Sigmoid colon (tissue), 3 donors: ENCODE measurements around the gene C4orf54.

Source experiments
- POLR2A ChIP-seq, 2 donors: fragments of 450-650 bp; IDR thresholded peaks; one replicate each; pipeline ENCODE4 v1.6.1; 2016; ENCODE audit warnings: antibody characterized with exemption in 2 of 2, mild to moderate bottlenecking in 2 of 2, moderate library complexity in 2 of 2
- TF ChIP-seq, protein P1 (sequence below), 4 experiments: fragments of 450-650 bp in 3 of 4; fragments of 200-600 bp in 1 of 4; IDR thresholded peaks; one replicate each; pipeline ENCODE4 v1.5.1; 2016 to 2019; ENCODE audit warnings: antibody characterized with exemption in 4 of 4, mild to moderate bottlenecking in 3 of 4, moderate library complexity in 2 of 4

DNA sequence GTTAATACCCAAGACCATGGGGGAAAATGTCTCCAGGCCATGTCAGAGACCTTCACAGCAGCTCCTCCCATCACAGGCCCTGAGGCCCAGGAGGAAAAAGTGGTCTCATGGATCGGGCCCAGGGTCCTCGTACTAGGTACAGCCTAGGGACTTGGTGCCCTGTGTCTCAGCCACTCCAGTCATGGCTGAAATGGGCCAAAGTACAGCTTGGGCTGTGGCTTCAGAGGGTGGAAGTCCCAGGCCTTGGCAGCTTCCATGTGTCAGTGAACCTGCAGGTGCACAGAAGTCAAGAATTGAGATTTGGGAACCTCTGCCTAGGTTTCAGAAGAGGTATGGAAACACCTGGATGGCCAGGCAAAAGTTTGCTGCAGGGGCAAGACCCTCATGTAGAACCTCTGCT lies 27.6 kb upstream of the C4orf54 start:
- TF ChIP-seq, protein P1, sequence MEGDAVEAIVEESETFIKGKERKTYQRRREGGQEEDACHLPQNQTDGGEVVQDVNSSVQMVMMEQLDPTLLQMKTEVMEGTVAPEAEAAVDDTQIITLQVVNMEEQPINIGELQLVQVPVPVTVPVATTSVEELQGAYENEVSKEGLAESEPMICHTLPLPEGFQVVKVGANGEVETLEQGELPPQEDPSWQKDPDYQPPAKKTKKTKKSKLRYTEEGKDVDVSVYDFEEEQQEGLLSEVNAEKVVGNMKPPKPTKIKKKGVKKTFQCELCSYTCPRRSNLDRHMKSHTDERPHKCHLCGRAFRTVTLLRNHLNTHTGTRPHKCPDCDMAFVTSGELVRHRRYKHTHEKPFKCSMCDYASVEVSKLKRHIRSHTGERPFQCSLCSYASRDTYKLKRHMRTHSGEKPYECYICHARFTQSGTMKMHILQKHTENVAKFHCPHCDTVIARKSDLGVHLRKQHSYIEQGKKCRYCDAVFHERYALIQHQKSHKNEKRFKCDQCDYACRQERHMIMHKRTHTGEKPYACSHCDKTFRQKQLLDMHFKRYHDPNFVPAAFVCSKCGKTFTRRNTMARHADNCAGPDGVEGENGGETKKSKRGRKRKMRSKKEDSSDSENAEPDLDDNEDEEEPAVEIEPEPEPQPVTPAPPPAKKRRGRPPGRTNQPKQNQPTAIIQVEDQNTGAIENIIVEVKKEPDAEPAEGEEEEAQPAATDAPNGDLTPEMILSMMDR (IDR thresholded peaks at IDR 0.05) = no peak
- no peak for TF ChIP-seq POLR2A (IDR thresholded peaks at IDR 0.05)
